GM18867 (cell line): ENCODE data around the gene TJAP1.
A peak's percentile ranks its signal among the peaks of the same experiment; 100 is the strongest.

Experiments used
- ATAC-seq: cut with Tn5 transposase; IDR thresholded peaks from one replicate; pipeline ENCODE4 v1.9.1; 2021; ENCODE audit warnings: mild to moderate bottlenecking, moderate library complexity; ENCODE audit not compliant: unreplicated experiment

Gene TJAP1

GRCh38 chr6:43477235-43478007 lies at the start of gene TJAP1:
TSS of gene TJAP1 (plus strand) at chr6:43477570. CDS start at chr6:43499002, 21,432 bp downstream.
- peak; percentile 95 for ATAC-seq

- no peak for ATAC-seq
Observed at GRCh38 chr6:43428112-43428570, 49.2 kb upstream of the TJAP1 start.

- ATAC-seq: no peak
Observed at GRCh38 chr6:43428874-43429273, 48.5 kb upstream of the TJAP1 start.

GRCh38 chr6:43432009-43432945 lies 45.1 kb upstream of the TJAP1 start:
- ATAC-seq: no peak

GRCh38 chr6:43433148-43433547 lies 44.2 kb upstream of the TJAP1 start:
- no peak for ATAC-seq

- no peak for ATAC-seq
Observed at GRCh38 chr6:43434001-43434840, 43.1 kb upstream of the TJAP1 start.

- no peak for ATAC-seq
Observed at GRCh38 chr6:43434943-43435342, 42.4 kb upstream of the TJAP1 start.

GRCh38 chr6:43435682-43436437 lies 41.5 kb upstream of the TJAP1 start:
- no peak for ATAC-seq

- no peak for ATAC-seq
Observed at GRCh38 chr6:43436577-43437282, 40.6 kb upstream of the TJAP1 start.

GRCh38 chr6:43437700-43438099 lies 39.7 kb upstream of the TJAP1 start:
- no peak for ATAC-seq

GRCh38 chr6:43442935-43443334 lies 34.4 kb upstream of the TJAP1 start:
- no peak for ATAC-seq

- no peak for ATAC-seq
Observed at GRCh38 chr6:43444036-43444435, 33.3 kb upstream of the TJAP1 start.

- no peak for ATAC-seq
Observed at GRCh38 chr6:43444582-43444981, 32.8 kb upstream of the TJAP1 start.

GRCh38 chr6:43445576-43445975 lies 31.8 kb upstream of the TJAP1 start:
- ATAC-seq: no peak

GRCh38 chr6:43447604-43448003 lies 29.8 kb upstream of the TJAP1 start:
- ATAC-seq: no peak

GRCh38 chr6:43448916-43449315 lies 28.5 kb upstream of the TJAP1 start:
- ATAC-seq: no peak

- no peak for ATAC-seq
Observed at GRCh38 chr6:43450699-43451131, 26.7 kb upstream of the TJAP1 start.

GRCh38 chr6:43451348-43451747 lies 26.0 kb upstream of the TJAP1 start:
- no peak for ATAC-seq

GRCh38 chr6:43451939-43452338 lies 25.4 kb upstream of the TJAP1 start:
- no peak for ATAC-seq
